ENCODE data around the gene USP16. TPM values are rescaled to one million over a fixed set of nuclear protein-coding genes. Genes with fewer than 3 reads are reported as not detected.

Gene USP16
- total RNA-seq, 4 donors from 2014 or later, result 28.3 to 49.5 (median 38.3) TPM

DNA sequence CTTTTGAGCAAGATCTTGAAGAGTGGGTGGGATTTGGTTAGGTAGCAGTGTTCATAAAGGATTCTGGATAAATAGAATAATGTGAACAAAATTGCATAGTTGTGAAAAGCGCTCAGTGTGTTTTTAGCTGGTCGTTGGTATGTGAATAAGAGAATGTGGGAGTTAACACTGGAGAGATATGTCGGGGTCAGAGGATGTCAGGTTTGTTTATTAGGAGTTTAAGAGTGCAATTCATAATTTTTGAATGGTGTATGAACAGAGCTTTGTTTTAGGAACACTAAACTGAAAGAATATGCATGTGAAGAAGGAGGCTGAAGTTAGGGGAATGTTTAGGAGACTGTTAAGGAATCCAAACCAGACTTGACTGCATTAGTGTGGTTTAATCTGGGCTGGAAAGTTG is 9.4 kb downstream of the USP16 start:
- Histone ChIP-seq H3K27ac (no peak overlapping the region), H3K27me3 (no peaks in the 10 kb centered on the region), H3K4me1 (no peaks in the 10 kb centered on the region), H3K36me3 (peaks cover 0 to 83% (median 0%) of the 10 kb centered on the region in 3 donors), H3K4me3 (no peak overlapping the region), H3K9me3 (no peaks in the 10 kb centered on the region)
- no peak for DNase-seq
- TF ChIP-seq CTCF (IDR thresholded peaks at IDR 0.05) (no peak), POLR2A (IDR thresholded peaks at IDR 0.05) (no peak)

- DNase-seq, result no peak
- no peaks in the 10 kb centered on the region for H3K9me3 ChIP-seq
- no peak for TF ChIP-seq CTCF (IDR thresholded peaks at IDR 0.05)
- no peak for TF ChIP-seq POLR2A (IDR thresholded peaks at IDR 0.05)
- no peak overlapping the region for H3K4me3 ChIP-seq
- H3K36me3 ChIP-seq, result peaks cover 0 to 83% (median 0%) of the 10 kb centered on the region in 3 donors
- no peaks in the 10 kb centered on the region for H3K27me3 ChIP-seq
- H3K27ac ChIP-seq, result no peak overlapping the region
- H3K4me1 ChIP-seq, result no peaks in the 10 kb centered on the region
Observed at GRCh38 chr21:29034678-29035077, 10.2 kb downstream of the USP16 start.

- no peaks in the 10 kb centered on the region for H3K27me3 ChIP-seq
- H3K36me3 ChIP-seq, result peaks cover 0 to 98% (median 0%) of the 10 kb centered on the region in 3 donors
- no peak for TF ChIP-seq POLR2A (IDR thresholded peaks at IDR 0.05)
- no peak for TF ChIP-seq CTCF (IDR thresholded peaks at IDR 0.05)
- H3K4me3 ChIP-seq, result no peak overlapping the region
- DNase-seq, result no peak
- H3K27ac ChIP-seq, result no peak overlapping the region
- no peaks in the 10 kb centered on the region for H3K9me3 ChIP-seq
- no peaks in the 10 kb centered on the region for H3K4me1 ChIP-seq
Observed at GRCh38 chr21:29052224-29052623, 27.8 kb downstream of the USP16 start.

GRCh38 chr21:29053011-29053553 is 28.6 kb downstream of the USP16 start:
- Histone ChIP-seq H3K36me3 (peaks cover 0 to 97% (median 0%) of the 10 kb centered on the region in 3 donors), H3K4me3 (no peak overlapping the region), H3K27ac (no peak overlapping the region), H3K4me1 (no peaks in the 10 kb centered on the region), H3K9me3 (no peaks in the 10 kb centered on the region), H3K27me3 (no peaks in the 10 kb centered on the region)
- no peak for DNase-seq
- no peak for TF ChIP-seq POLR2A (IDR thresholded peaks at IDR 0.05)
- no peak for TF ChIP-seq CTCF (IDR thresholded peaks at IDR 0.05)

DNA sequence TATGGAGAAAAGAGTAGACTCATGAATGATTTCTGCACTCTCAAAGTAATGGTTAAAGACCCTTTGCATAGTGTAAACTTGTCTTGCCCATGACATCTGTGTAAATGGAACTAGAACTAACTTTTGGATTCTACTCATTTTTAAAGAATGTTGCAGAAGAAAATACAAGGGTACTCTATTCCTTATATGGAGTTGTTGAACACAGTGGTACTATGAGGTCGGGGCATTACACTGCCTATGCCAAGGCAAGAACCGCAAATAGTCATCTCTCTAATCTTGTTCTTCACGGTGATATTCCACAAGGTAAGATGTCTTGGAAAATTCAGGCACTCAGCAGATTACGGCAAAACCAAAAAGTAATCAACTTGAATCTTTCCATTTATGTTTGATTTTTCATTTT is 29.2 kb downstream of the USP16 start:
- Histone ChIP-seq H3K27me3 (no peaks in the 10 kb centered on the region), H3K9me3 (no peaks in the 10 kb centered on the region), H3K27ac (no peak overlapping the region), H3K36me3 (peaks cover 0 to 95% (median 0%) of the 10 kb centered on the region in 3 donors), H3K4me1 (no peaks in the 10 kb centered on the region), H3K4me3 (no peak overlapping the region)
- no peak for DNase-seq
- TF ChIP-seq POLR2A (IDR thresholded peaks at IDR 0.05), result no peak
- TF ChIP-seq CTCF (IDR thresholded peaks at IDR 0.05), result no peak

DNA sequence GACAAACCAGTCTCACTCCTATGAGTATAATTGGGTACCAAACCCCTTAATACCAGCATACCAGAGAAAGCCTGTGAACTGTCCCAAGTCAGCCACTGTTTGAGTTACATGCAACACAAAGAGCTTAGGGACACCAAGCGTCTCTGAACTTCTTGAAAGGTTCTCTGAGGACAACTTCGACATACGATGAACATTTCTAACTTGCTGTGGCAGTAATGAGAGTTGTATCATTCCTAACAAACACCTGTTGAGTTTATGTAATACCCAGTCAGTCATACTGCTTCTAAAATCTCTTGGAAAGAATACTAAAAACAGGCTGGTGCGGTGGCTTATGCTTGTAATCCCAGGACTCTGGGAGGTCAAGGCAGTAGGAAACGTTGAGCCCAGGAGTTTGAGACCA is 30.6 kb downstream of the USP16 start:
- H3K9me3 ChIP-seq, result no peaks in the 10 kb centered on the region
- H3K36me3 ChIP-seq, result peaks cover 0 to 95% (median 0%) of the 10 kb centered on the region in 3 donors
- DNase-seq, result no peak
- no peak overlapping the region for H3K4me3 ChIP-seq
- H3K27me3 ChIP-seq, result no peaks in the 10 kb centered on the region
- no peak for TF ChIP-seq POLR2A (IDR thresholded peaks at IDR 0.05)
- TF ChIP-seq CTCF (IDR thresholded peaks at IDR 0.05), result no peak
- no peaks in the 10 kb centered on the region for H3K4me1 ChIP-seq
- no peak overlapping the region for H3K27ac ChIP-seq

All from Peyer's patch (tissue), 4 donors.